KOPT-K1 (cell line): Measurements from ENCODE around the gene FOXL3.
"Not testable (repeated sequence)": the region's sequence is repeated elsewhere in the genome, so short reads cannot be mapped to it uniquely, and the experiment has no call there.

Source experiments
- H3K27ac ChIP-seq: fragments of 200-600 bp; sonication (generic); 2 replicates; pipeline ENCODE4 v1.5.1; 2016; ENCODE audit warnings: antibody characterized with exemption, mild to moderate bottlenecking, low read depth, low read length; ENCODE audit not compliant: poor library complexity, severe bottlenecking
- H3K36me3 ChIP-seq: fragments of 200-600 bp; sonication (generic); 2 replicates; pipeline ENCODE4 v1.5.1; 2017; ENCODE audit warnings: antibody characterized with exemption, mild to moderate bottlenecking, low read length, moderate library complexity; ENCODE audit not compliant: insufficient read depth
- H3K9me3 ChIP-seq: fragments of 200-600 bp; sonication (generic); 2 replicates; pipeline ENCODE4 v1.5.1; 2017; ENCODE audit warnings: antibody characterized with exemption, low read length, mild to moderate bottlenecking; ENCODE audit not compliant: insufficient read depth, poor library complexity, severe bottlenecking

FOXL3 gene

DNA sequence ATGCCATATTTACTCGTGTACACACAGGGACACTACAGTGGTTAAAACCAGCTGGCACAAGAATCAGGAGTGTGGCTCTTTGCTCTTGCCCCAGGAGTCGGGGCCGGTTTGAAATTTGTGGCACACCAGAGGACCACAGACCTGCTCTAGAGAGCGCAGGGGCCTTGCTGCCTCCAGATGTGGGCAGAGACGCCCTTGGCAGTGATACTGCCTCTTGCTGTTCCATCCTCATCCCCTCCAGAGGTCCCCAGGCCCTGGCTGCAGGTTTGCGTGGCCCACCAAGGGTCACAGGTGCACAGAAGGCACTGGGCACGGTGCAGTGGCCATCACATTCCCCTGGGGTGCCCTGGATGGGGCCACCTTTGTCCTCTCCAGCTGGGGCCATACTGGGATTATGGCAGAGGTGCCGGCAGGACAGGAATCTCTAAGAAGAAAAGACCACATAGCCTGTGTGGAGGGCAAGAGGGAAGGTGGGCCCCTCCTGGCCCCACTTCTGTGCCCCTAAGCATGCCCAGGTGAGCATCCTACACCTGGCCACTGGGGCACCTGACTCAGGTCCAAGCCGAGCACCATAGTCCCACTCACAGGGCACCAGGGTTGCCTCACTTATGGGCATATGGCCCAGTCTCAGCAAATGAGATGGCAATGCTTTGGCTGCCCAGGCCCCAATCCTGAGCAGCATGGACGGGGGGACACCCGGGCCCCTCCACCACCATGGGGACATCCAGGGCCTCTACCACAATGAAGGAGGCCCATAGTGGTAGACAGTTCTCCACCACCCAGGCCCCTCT lies 45.6 kb downstream of the FOXL3 start:
- Histone ChIP-seq H3K36me3 (no peaks in the 10 kb centered on the region), H3K27ac (no peak overlapping the region), H3K9me3 (peaks cover 8% of the 10 kb centered on the region)

DNA sequence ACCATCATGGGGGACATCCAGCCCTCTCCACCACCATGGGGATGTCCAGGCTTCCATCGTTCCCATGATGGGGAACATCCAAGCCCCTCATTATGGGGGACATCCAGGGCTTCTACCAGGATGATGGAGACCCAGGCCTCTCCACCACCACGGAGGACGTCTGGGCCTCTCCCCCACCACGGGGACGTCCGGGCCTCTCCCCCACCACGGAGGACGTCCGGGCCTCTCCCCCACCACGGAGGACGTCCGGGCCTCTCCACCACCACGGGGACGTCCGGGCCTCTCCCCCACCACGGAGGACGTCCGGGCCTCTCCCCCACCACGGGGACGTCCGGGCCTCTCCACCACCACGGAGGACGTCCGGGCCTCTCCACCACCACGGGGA lies 46.2 kb downstream of the FOXL3 start:
- not testable (repeated sequence) for H3K27ac ChIP-seq, H3K36me3 ChIP-seq, H3K9me3 ChIP-seq

- H3K36me3 ChIP-seq, result no peaks in the 10 kb centered on the region
- H3K27ac ChIP-seq, result no peak overlapping the region
- H3K9me3 ChIP-seq, result peaks cover 8% of the 10 kb centered on the region
Measured at GRCh38 chr7:336810-337566, 47.0 kb downstream of the FOXL3 start.

GRCh38 chr7:337567-337951 lies 47.6 kb downstream of the FOXL3 start:
- Histone ChIP-seq H3K36me3 (no peaks in the 10 kb centered on the region), H3K27ac (no peak overlapping the region), H3K9me3 (peaks cover 8% of the 10 kb centered on the region)

GRCh38 chr7:338295-339061 lies 48.5 kb downstream of the FOXL3 start:
- Histone ChIP-seq H3K9me3 (peaks cover 8% of the 10 kb centered on the region), H3K36me3 (no peaks in the 10 kb centered on the region), H3K27ac (no peak overlapping the region)

DNA sequence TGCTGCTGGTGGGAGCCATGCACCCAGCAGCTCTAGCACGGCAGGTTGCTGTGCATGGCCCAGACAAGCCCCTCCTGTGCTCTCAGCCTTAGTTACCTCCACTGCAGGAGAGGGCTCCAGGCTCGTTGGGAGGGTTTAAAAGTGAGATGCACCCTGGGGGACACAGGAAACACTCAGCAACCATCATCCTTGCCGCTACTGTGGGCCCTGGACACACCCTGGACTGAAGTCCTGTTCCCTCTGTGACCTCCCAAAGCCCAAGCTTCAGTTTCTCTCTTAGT lies 49.0 kb downstream of the FOXL3 start:
- Histone ChIP-seq H3K9me3 (peaks cover 3% of the 10 kb centered on the region), H3K36me3 (no peaks in the 10 kb centered on the region), H3K27ac (no peak overlapping the region)

DNA sequence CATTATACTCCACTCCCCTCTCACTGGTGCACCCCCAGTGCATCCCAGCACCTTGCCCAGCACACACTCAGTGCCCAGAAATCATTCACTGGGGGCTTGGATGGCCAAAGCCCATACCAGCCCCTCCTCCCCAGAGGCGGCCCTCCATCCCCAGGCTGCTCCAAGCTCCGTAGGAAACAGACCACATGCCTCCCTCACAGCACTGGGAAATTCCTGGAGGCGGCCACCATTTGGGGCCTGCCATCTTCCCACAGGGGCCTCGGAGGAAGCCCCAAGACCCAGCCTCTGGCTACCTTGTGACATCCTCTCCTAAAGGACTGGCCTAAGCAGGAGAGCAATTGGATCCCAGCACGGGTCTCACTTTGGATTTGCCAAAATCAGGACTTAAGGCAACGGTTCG lies 49.7 kb downstream of the FOXL3 start:
- Histone ChIP-seq H3K9me3 (no peaks in the 10 kb centered on the region), H3K27ac (no peak overlapping the region), H3K36me3 (no peaks in the 10 kb centered on the region)

GRCh38 chr7:340200-340937 lies 50.4 kb downstream of the FOXL3 start:
- Histone ChIP-seq H3K27ac (no peak overlapping the region), H3K36me3 (no peaks in the 10 kb centered on the region)

More at GRCh38 chr7:340200-340937, 50.4 kb downstream of the FOXL3 start:
- H3K9me3 ChIP-seq, result no peaks in the 10 kb centered on the region
